Measurements from ENCODE around the gene SLC25A41.

Gene SLC25A41

DNA sequence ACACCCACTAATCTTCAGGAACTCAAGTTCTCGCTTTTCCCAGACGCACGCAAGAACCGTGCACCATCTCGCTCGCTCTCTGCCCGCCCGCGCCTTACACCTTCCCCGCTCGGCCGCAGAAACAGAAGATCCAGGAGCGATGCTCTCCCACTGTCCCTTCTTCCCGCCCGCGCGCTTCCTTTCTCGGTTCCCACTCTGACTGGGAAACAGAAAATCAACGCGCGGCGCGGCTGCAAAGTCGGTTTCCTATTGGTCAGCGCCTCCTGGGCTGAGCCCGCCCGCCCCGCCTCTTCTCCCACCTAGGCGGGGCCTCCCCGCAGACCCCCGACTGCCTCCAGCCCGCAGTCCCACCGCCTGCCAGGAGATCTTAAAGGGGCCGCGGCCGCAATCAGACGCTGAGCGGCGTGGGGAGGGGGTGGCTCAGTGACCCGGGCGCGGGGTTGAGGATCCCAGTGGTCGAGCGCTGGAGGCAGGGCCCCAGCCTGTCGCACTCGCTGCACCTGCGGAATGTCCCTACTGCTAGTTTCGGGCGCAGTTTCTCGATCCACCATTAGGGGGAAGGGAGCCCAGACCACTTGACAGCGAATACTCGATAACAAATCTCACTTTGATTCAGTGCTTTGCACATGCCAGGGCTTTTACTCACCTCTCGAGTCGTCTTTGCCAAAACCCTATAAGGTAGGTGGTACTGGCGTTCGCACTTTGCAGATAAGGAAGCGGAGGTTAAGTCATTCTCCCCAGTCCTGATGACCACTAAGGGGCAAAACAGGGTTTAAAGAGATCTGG, 26.7 kb upstream of the SLC25A41 start:
- DNase-seq (ENCODE audit: low spot score), result peak; percentile 99

GRCh38 chr19:6459262-6460098, 25.9 kb upstream of the SLC25A41 start, which contains the start of gene SLC25A23:
SLC25A23 (minus strand) TSS chr19:6459792; CDS start chr19:6459628, 164 bp downstream.
- DNase-seq (ENCODE audit: low spot score), result peak; percentile 78

- DNase-seq (ENCODE audit: low spot score), result peak; percentile 23
Observed at GRCh38 chr19:6458695-6459261, 25.2 kb upstream of the SLC25A41 start.

DNA sequence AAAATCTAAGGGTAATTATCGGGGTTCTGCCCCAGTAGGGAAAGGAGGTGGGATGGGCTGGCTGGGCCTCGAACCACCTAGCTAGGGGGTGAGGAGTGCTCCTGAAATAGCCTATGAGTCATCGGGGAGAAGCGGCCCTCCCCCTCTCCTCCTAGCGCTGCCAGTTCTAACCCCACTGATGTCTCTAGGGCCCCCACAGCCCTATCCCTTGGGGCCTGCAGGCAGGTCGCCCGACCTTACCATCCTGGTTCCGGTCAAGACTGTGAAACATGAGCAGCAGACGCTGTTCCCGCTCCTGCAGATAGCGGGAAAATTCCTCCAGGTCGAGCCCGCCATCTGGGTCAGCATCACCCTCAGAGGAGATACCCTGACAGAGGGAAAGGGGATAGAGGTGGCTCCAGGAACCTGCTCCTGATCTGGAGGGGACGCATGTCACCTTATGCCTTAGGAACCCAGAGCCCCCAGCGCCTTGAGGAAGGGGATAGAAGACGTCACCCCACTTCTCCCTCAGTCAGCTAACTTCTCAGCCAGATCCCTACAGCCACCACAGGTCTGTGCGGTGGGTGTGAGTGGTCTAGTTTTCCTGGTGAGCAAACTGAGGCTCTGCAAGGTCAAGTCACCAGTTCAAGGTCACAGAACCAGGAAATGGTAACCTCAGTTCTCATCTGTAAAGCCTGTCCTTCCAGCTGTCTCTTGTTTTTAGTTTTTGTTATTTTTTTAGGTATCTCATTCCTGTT, 24.6 kb upstream of the SLC25A41 start:
- peak; percentile 12 for DNase-seq (ENCODE audit: low spot score)

GRCh38 chr19:6455924-6456323, 22.4 kb upstream of the SLC25A41 start:
- no peak for DNase-seq (ENCODE audit: low spot score)

DNA sequence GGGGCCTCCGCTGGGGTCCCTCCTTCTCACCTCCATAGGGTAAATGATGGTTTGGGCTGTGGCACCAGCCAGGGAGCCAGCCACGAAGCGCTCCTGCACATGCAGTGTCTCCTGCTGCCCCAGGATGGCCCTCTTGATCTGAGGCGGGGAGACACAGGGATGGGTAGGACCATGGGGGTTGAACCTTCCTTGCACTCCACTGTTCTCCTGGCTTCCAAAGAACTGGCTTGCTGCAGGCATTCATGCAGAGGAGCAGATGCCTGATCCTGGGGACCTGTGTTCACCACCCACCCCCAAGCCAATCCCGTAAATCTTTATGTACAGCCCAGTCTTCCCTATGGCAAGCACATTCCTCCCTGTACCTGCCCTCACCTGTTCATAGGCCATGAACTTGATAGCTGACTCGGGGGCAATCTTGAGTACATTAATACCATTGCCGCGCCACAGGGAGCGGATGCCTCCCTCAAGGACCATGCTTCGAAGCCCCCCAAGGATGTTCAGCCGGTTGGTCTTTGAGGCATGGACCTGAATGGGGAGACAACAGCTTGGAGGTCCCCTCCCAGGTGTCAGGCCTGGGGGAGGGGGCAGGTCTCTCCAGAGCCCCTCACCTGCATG, 20.5 kb upstream of the SLC25A41 start:
- no peak for DNase-seq (ENCODE audit: low spot score)

DNA sequence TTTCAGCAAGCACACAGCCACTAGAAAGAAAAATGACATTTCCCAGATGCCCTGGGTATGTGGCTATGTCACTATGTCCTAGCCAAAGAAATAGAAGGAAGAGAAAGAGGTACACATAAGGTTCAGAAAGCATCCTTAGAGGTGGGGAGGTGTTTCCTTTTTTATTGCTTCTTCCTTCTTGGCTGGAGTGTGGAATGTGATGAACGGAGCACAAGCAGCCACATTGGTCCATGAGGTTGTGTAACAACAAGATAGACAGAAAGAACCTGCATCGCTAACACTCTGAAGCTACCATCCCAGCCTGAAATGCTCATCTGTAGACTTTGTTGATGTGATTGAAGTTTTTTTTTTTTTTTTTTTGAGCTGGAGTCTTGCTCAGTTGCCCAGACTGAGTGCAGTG, 19.3 kb upstream of the SLC25A41 start:
- no peak for DNase-seq (ENCODE audit: low spot score)

GRCh38 chr19:6452223-6452614, 18.7 kb upstream of the SLC25A41 start:
- no peak for DNase-seq (ENCODE audit: low spot score)

DNA sequence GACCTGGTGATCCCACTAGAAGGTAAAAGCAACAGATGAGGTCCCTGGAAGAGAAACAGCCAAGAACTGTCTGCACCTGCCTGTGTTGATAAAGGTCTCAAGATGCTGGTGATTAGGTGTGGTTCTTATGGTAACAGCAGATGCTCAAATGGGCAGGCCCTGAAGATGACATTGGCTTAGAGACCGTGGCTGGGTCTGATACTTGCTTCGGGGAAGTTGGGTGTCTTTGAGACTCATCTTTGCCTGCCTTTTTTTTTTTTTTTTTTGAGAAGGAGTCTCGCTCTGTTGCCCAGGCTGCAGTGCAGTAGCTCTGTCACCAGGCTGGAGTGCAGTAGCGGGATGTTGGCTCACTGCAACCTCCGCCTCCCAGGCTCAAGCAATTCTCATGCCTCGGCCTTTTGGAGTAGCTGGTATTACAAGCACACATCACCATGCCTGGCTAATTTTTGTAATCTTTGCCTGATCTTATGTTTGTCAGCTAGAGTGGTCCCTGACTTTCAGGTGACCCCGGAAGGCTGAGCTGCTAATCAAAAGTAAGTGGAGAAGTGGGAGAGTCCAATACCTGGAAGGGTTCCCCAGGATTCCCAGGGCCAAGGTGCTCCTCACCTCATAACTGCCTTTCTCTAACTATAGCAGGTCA, 18.1 kb upstream of the SLC25A41 start:
- no peak for DNase-seq (ENCODE audit: low spot score)

- DNase-seq (ENCODE audit: low spot score), result no peak
Observed at GRCh38 chr19:6450166-6450565, 16.6 kb upstream of the SLC25A41 start.

DNA sequence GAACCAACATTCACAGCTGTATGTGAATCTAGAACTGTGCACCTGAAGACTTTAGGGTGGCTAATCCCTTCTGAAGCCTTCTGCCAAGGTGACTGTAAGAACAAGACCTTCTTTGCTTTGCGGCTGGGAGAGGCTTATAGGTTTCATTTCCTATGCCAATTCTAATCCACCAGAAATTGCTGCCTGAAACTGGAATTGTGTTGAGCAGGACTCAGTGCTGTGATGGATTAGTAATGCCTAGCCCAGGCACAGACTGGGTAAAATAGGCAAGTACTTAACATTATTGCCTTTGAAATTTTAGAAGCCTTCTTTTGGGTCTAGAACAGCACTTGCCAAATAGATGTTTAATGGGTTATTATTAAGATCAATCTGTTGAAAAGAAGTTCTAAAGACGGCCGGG, 14.5 kb upstream of the SLC25A41 start:
- no peak for DNase-seq (ENCODE audit: low spot score)

DNA sequence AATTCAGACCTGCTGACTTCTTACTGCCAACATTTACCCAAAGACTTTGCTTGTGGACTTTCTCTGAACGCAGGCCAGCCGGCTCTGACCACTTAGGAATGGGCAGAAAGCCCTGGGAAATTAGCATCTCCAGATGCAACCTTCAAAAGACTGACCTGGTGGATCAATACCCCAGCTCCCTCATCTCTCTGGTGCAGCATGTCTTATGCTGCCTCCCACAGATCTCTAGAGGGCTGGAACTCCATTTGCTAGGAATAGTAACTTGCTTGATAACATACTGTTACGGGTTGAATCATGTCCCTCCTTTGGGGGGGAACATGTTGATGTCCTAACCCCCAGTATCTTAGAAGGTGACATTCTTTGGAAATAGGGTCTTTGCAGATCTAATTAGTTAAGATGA, 12.9 kb upstream of the SLC25A41 start:
- DNase-seq (ENCODE audit: low spot score), result no peak

DNA sequence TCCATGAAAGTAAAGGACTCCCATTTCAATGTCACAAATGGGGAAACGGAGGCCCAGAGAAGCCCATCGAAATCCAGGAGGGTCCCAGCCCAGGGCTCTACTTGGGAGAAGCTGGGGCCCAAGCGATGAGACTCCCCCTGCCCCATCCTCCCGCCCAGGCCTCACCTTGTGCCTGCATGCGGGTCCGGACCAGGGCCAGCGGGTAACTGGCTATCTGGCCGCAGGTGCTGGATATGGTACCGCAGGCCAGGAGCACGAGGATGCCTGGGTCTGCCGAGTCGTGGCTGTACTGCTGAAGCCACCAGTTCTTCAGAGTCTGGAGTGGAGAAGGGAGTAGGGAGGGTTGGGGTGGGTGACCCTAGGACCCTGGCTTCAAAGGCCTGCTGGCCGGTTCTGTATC, 10.4 kb upstream of the SLC25A41 start:
- DNase-seq (ENCODE audit: low spot score), result no peak

DNA sequence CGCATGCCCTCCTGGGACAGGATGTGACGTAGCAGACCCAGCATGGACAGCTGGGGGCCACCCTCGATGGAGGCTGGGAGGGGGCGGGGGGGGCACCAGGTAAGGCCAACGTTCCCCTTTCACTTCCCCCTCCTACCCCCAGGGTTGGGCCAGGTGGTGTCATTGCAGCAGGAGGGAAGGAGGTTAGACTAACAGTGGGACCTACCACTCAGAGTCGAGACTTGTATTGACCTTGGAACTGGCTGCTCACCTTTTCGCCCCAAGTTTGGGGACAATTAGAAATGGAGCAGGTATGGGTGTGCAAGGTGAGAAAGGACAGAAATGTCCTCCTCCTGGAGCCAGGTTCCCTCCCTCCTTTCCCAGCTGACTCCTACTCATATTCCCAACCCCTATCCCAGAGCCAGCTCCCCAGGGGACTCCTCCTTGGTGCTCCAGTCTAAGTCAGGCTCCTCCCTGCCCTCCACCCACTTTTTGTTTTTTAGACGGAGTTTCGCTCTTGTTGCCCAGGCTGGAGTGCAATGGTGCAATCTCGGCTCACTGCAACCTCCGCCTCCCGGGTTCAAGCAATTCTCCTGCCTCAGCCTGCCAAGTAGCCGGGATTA, 8.6 kb upstream of the SLC25A41 start:
- DNase-seq (ENCODE audit: low spot score), result no peak

GRCh38 chr19:6440905-6441304, 7.3 kb upstream of the SLC25A41 start:
- DNase-seq (ENCODE audit: low spot score), result no peak

- no peak for DNase-seq (ENCODE audit: low spot score)
Observed at GRCh38 chr19:6439743-6440142, 6.2 kb upstream of the SLC25A41 start.

DNA sequence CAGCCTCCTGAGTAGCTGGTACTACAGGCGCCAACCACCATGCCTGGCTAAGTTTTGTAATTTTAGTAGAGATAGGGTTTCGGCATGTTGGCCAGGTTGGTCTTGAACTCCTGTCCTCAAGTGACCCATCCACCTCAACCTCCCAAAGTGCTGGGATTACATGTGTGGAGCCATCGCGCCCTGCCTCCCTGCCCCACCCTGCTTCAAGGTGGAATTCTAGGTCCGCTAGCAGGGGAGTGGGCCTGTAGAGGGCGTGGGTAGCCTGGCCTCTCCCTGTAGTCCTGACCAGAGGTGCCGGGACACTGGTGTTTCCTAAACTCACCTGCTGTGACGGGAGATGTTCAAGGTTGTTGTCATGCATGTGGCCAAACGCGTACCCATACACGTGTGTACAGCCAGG, 398 bp downstream of the SLC25A41 start:
- no peak for DNase-seq (ENCODE audit: low spot score)

GRCh38 chr19:6431891-6432290, 1.7 kb downstream of the SLC25A41 start:
- no peak for DNase-seq (ENCODE audit: low spot score)

DNA sequence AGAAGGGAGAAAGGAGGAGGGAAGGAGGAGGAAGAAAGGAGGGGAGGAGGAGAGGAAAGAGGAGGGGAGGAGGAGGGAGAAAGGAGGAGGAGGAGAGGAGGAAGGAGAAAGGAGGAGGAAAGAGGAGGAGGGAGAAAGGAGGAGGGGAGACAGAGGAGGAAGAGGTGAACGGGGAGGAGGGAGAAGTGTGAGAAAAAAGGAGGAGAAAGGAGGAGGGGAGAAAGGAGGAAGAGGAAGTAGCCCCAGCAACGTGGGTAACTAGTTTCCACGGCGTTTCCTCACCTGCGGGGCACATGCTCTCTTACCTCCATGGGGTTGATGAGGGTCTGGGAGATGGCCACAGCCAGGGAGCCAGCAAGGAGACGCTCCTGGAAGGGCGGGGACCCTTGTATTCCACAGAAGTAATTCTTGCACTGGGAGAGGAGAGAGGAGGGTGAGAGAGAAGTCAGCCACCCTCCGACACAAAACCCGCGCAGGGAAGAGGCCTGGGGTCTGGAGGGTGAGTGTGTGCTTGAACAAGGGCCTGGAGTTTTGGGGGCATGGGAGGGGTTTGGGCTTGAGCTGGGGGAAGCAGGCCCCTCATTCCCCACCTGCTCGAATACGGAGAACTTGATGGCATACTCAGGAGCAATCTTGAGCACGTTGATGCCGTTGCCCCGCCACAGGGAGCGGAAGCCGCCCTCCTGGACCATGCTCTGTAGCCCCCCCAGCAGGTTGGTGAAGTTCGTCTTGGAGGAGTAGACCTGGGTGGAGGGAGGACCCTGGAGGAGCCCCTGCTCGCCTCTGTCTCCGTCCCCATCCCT, 3.9 kb downstream of the SLC25A41 start:
- DNase-seq (ENCODE audit: low spot score), result no peak

Data from cerebellar cortex (tissue), 1 donor.